ENCODE data around the gene PLCL1.

- TF ChIP-seq EZH2phosphoT487 (IDR thresholded peaks at IDR 0.05; ENCODE audit: insufficient read depth, low read depth) (no peak), EZH2 (IDR thresholded peaks at IDR 0.05; ENCODE audit: insufficient read depth, poor library complexity, severe bottlenecking) (no peak)
These were observed 145.6 kb downstream of the PLCL1 start for GRCh38 chr2:197950006-197950405.

Data from GM23248 (cell line).